HG03039 (cell line): Measurements from ENCODE around the gene ZNF438.
"Not testable (repeated sequence)": the region's sequence is repeated elsewhere in the genome, so short reads cannot be mapped to it uniquely, and the experiment has no call there.

Experiments
- ATAC-seq: cut with Tn5 transposase; IDR thresholded peaks from one replicate; pipeline ENCODE4 v1.9.1; 2021; ENCODE audit warnings: mild to moderate bottlenecking, moderate library complexity; ENCODE audit not compliant: unreplicated experiment

Gene ZNF438

GRCh38 chr10:30990971-30991646 lies 40.6 kb downstream of the ZNF438 start:
- ATAC-seq = no peak

- ATAC-seq = no peak
These were observed 41.3 kb downstream of the ZNF438 start for GRCh38 chr10:30990351-30990750.

GRCh38 chr10:30988831-30989435 lies 42.7 kb downstream of the ZNF438 start:
- ATAC-seq = no peak

- no peak for ATAC-seq
These were observed 44.2 kb downstream of the ZNF438 start for GRCh38 chr10:30987463-30987862.

GRCh38 chr10:30986053-30986555 lies 45.6 kb downstream of the ZNF438 start:
- ATAC-seq = no peak

- no peak for ATAC-seq
These were observed 46.2 kb downstream of the ZNF438 start for GRCh38 chr10:30985512-30985911.

- ATAC-seq = no peak
These were observed 46.9 kb downstream of the ZNF438 start for GRCh38 chr10:30984563-30985328.

- ATAC-seq = not testable (repeated sequence)
These were observed 48.5 kb downstream of the ZNF438 start for GRCh38 chr10:30983209-30983608.

GRCh38 chr10:30980951-30981616 lies 50.6 kb downstream of the ZNF438 start:
- ATAC-seq = no peak

GRCh38 chr10:30979956-30980355 lies 51.7 kb downstream of the ZNF438 start:
- ATAC-seq = no peak

GRCh38 chr10:30978843-30979242 lies 52.8 kb downstream of the ZNF438 start:
- no peak for ATAC-seq

- no peak for ATAC-seq
These were observed 54.3 kb downstream of the ZNF438 start for GRCh38 chr10:30977385-30977784.

- ATAC-seq = no peak
These were observed 56.8 kb downstream of the ZNF438 start for GRCh38 chr10:30974773-30975415.

GRCh38 chr10:30974355-30974754 lies 57.3 kb downstream of the ZNF438 start:
- no peak for ATAC-seq

GRCh38 chr10:30973737-30974136 lies 57.9 kb downstream of the ZNF438 start:
- no peak for ATAC-seq

GRCh38 chr10:30970760-30971460 lies 60.8 kb downstream of the ZNF438 start:
- no peak for ATAC-seq

- ATAC-seq = no peak
These were observed 63.0 kb downstream of the ZNF438 start for GRCh38 chr10:30968711-30969110.

- ATAC-seq = no peak
These were observed 63.8 kb downstream of the ZNF438 start for GRCh38 chr10:30967650-30968410.
